PC-3 (cell line): ENCODE measurements around the gene OR10J5. TPM values are rescaled to one million over a fixed set of nuclear protein-coding genes. Genes with fewer than 3 reads are reported as not detected.
"Not testable (repeated sequence)": the region's sequence is repeated elsewhere in the genome, so short reads cannot be mapped to it uniquely, and the experiment has no call there.

Experiments
- ATAC-seq: fragments of 200-7000 bp; cut with Tn5 transposase; 2 replicates; pipeline ENCODE4 v1.9.1; 2020; ENCODE audit warnings: mild to moderate bottlenecking, moderate library complexity
- BruUV-seq: library from RNA; stranded (reverse); fragments of 400-500 nt; replicated peaks from 2 replicates; lab custom pipeline; 2021; lab: Mats Ljungman, UMichigan
- CTCF ChIA-PET: fragments of 300-600 bp; sonication (Branson Sonifier 250); formaldehyde crosslinking; loops from one replicate; lab custom pipeline; 2022; ENCODE audit warnings: antibody characterized with exemption; lab: Charles Lee
- POLR2A ChIA-PET: fragments of 300-600 bp; sonication (Branson Sonifier 250); formaldehyde crosslinking; loops from one replicate; lab custom pipeline; 2022; ENCODE audit warnings: antibody characterized with exemption; ENCODE audit not compliant: unreplicated experiment; lab: Charles Lee
- DNase-seq: peaks from one replicate; pipeline ENCODE4 v3.0.0-alpha.2; 2015
- H2AFZ ChIP-seq: fragments of 300-600 bp; sonication (generic); 2 replicates; pipeline ENCODE4 v1.6.0; 2016; ENCODE audit warnings: antibody characterized with exemption, low read length
- H3F3A ChIP-seq: fragments of 300-600 bp; sonication (generic); one replicate; pipeline ENCODE4 v1.6.0; 2017; ENCODE audit warnings: antibody characterized with exemption, low read length, control low read depth, mild to moderate bottlenecking; ENCODE audit not compliant: unreplicated experiment
- H3K27ac ChIP-seq: fragments of 300-600 bp; sonication (generic); 2 replicates; pipeline ENCODE4 v1.5.1; 2016; ENCODE audit warnings: mild to moderate bottlenecking, low read length
- H3K27me3 ChIP-seq: fragments of 300-600 bp; sonication (generic); 2 replicates; pipeline ENCODE4 v1.6.1; 2016; ENCODE audit warnings: low read length, mixed read lengths
- H3K36me3 ChIP-seq: fragments of 300-600 bp; sonication (generic); 2 replicates; pipeline ENCODE4 v1.6.1; 2016; ENCODE audit warnings: low read depth, mixed run types, low read length, mixed read lengths
- H3K4me1 ChIP-seq: fragments of 300-600 bp; sonication (generic); 2 replicates; pipeline ENCODE4 v1.5.1; 2016; ENCODE audit warnings: low read length; ENCODE audit not compliant: insufficient read depth
- H3K4me2 ChIP-seq: fragments of 300-600 bp; sonication (generic); 2 replicates; pipeline ENCODE4 v1.6.0; 2016; ENCODE audit warnings: low read length
- H3K4me3 ChIP-seq: fragments of 300-600 bp; sonication (generic); 2 replicates; pipeline ENCODE4 v1.5.1; 2016; ENCODE audit warnings: mild to moderate bottlenecking, low read length, mixed read lengths
- H3K79me2 ChIP-seq: fragments of 300-600 bp; sonication (generic); 2 replicates; pipeline ENCODE4 v1.6.1; 2017; ENCODE audit warnings: low read length, mixed read lengths
- H3K9ac ChIP-seq: fragments of 300-600 bp; sonication (generic); 2 replicates; pipeline ENCODE4 v1.6.0; 2016; ENCODE audit warnings: mild to moderate bottlenecking, low read length
- H3K9me2 ChIP-seq: fragments of 300-600 bp; sonication (generic); replicated peaks from 2 replicates; pipeline ENCODE4 v1.6.1; 2016; ENCODE audit warnings: mixed run types, low read length, mixed read lengths
- H3K9me3 ChIP-seq: fragments of 300-600 bp; sonication (generic); 2 replicates; pipeline ENCODE4 v1.6.1; 2016; ENCODE audit warnings: low read length, mixed read lengths
- H4K20me1 ChIP-seq: fragments of 300-600 bp; sonication (generic); 2 replicates; pipeline ENCODE4 v1.6.1; 2016; ENCODE audit warnings: low read length, mixed read lengths
- EZH2 ChIP-seq: fragments of 300-600 bp; sonication (generic); IDR thresholded peaks from one replicate; pipeline ENCODE4 v1.6.1; 2017; ENCODE audit warnings: antibody characterized with exemption, mild to moderate bottlenecking, low read length; ENCODE audit not compliant: unreplicated experiment
- EZH2phosphoT487 ChIP-seq: fragments of 300-600 bp; sonication (generic); IDR thresholded peaks from 2 replicates; pipeline ENCODE4 v1.6.1; 2018; ENCODE audit warnings: mild to moderate bottlenecking, antibody characterized with exemption, low read length, borderline replicate concordance
- intact Hi-C: fragments of 100-400 bp; cut with micrococcal nuclease; formaldehyde crosslinking; loops from 2 replicates; pipeline ENCODE4 v1.9.0; 2023
- total RNA-seq: library from RNA; depleted of rRNA; stranded (reverse); fragments of >200 nt; gene quantifications from 2 replicates; pipeline ENCODE4 v1.2.3, GENCODE V29; 2014
- TF ChIP-seq, protein P1 (sequence below): fragments of 300-600 bp; sonication (generic); conservative IDR thresholded peaks from 2 replicates; pipeline ENCODE4 v1.5.1; 2017; ENCODE audit warnings: antibody characterized with exemption, low read depth, mild to moderate bottlenecking, low read length

OR10J5 gene
- total RNA-seq, 1 experiment from 2014 or later, result not detected

GRCh38 chr1:159532922-159533321 is 2.9 kb downstream of the OR10J5 start:
- H3F3A ChIP-seq, result no peaks in the 10 kb centered on the region
- no peaks in the 10 kb centered on the region for H4K20me1 ChIP-seq
- H3K9ac ChIP-seq, result no peak overlapping the region
- intact Hi-C loops, result no loop called here
- POLR2A ChIA-PET, result no interaction called here
- CTCF ChIA-PET, result no interaction called here
- no peaks in the 10 kb centered on the region for H3K9me2 ChIP-seq
- no peaks in the 10 kb centered on the region for H3K79me2 ChIP-seq
- DNase-seq (peak; percentile 34), ATAC-seq (no peak)
- no peak overlapping the region for H2AFZ ChIP-seq
- H3K4me2 ChIP-seq, result no peak overlapping the region
- no peaks in the 10 kb centered on the region for H3K36me3 ChIP-seq
- no TSS peak for BruUV-seq
- H3K4me1 ChIP-seq, result no peaks in the 10 kb centered on the region
- peaks cover 54% of the 10 kb centered on the region; the same call in 1 of the 2 replicates for H3K27me3 ChIP-seq
- H3K4me3 ChIP-seq, result no peak overlapping the region
- TF ChIP-seq EZH2phosphoT487, result no peak
- TF ChIP-seq, protein P1, sequence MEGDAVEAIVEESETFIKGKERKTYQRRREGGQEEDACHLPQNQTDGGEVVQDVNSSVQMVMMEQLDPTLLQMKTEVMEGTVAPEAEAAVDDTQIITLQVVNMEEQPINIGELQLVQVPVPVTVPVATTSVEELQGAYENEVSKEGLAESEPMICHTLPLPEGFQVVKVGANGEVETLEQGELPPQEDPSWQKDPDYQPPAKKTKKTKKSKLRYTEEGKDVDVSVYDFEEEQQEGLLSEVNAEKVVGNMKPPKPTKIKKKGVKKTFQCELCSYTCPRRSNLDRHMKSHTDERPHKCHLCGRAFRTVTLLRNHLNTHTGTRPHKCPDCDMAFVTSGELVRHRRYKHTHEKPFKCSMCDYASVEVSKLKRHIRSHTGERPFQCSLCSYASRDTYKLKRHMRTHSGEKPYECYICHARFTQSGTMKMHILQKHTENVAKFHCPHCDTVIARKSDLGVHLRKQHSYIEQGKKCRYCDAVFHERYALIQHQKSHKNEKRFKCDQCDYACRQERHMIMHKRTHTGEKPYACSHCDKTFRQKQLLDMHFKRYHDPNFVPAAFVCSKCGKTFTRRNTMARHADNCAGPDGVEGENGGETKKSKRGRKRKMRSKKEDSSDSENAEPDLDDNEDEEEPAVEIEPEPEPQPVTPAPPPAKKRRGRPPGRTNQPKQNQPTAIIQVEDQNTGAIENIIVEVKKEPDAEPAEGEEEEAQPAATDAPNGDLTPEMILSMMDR, result no peak
- TF ChIP-seq EZH2, result no peak
- H3K9me3 ChIP-seq, result no peaks in the 10 kb centered on the region; the same call in 1 of the 2 replicates
- no peak overlapping the region for H3K27ac ChIP-seq

- H3K4me2 ChIP-seq, H3K79me2 ChIP-seq, H3K4me3 ChIP-seq, intact Hi-C loops, H3K9me2 ChIP-seq, DNase-seq, H2AFZ ChIP-seq, BruUV-seq, CTCF ChIA-PET, H3K27me3 ChIP-seq, H3F3A ChIP-seq, H3K27ac ChIP-seq, ATAC-seq, H3K9ac ChIP-seq, H3K4me1 ChIP-seq, H4K20me1 ChIP-seq, POLR2A ChIA-PET, H3K9me3 ChIP-seq, H3K36me3 ChIP-seq: not testable (repeated sequence)
Observed at GRCh38 chr1:159524792-159525191, 11.0 kb downstream of the OR10J5 start.

DNA sequence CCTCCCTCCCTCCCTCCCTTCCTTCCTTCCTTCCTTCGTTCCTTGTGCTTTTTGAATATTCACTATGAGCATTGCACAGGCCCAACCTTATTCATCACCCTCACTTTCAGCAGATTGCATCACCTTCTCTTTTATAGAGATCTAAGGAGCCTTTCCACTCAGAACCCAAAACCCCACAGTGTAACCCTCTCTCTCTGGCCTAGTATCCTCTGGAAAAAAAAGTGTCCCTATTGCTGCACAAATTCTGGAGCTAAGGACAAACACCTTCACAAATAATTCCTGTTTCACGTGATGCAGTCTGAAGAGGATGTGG is 25.6 kb downstream of the OR10J5 start:
- H3K4me3 ChIP-seq, result no peak overlapping the region
- no peak overlapping the region for H3K4me2 ChIP-seq
- no peak overlapping the region for H2AFZ ChIP-seq
- no peak overlapping the region for H3K27ac ChIP-seq
- no peaks in the 10 kb centered on the region for H3K9me2 ChIP-seq
- no peaks in the 10 kb centered on the region for H4K20me1 ChIP-seq
- H3K4me1 ChIP-seq, result no peaks in the 10 kb centered on the region
- intact Hi-C loops, result no loop called here
- no peaks in the 10 kb centered on the region for H3K36me3 ChIP-seq
- CTCF ChIA-PET, result no interaction called here
- H3K79me2 ChIP-seq, result no peaks in the 10 kb centered on the region
- H3F3A ChIP-seq, result no peaks in the 10 kb centered on the region
- H3K9me3 ChIP-seq, result peaks cover 13% of the 10 kb centered on the region; the same call in 1 of the 2 replicates
- POLR2A ChIA-PET, result no interaction called here
- no peaks in the 10 kb centered on the region for H3K27me3 ChIP-seq
- DNase-seq, result no peak
- no peak overlapping the region for H3K9ac ChIP-seq
- no TSS peak for BruUV-seq
- TF ChIP-seq, protein P1, result no peak
- TF ChIP-seq EZH2, result no peak
- TF ChIP-seq EZH2phosphoT487, result no peak
- no peak for ATAC-seq
